ENCODE measurements around the gene TNFSF8. TPM values are rescaled to one million over a fixed set of nuclear protein-coding genes. Genes with fewer than 3 reads are reported as not detected.

The TNFSF8 gene
- total RNA-seq, 6 experiments from 2014 or later, result not detected

DNA sequence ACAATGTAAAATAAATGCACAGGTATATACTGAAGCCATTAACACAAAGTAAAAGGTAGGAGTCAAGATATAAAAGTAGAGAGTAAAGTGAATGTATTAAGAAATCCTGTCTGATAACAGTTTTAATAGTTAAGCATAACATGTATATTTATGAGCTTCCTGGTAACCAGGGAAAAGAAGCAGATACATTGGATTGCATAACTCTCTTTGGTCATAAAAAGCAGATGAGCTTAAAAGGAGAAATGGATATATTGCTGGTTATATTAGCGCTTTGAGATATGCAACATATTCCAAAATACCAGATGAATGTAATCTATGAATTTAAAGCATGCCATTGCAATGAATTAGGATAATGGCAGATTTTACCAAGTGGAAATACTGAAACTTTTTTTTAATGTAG is 6.2 kb upstream of the TNFSF8 start:
- no peak for DNase-seq
- H3K27me3 Mint-ChIP-seq (ENCODE audit: insufficient read depth), result peaks cover 30% of the 10 kb centered on the region
- no peaks in the 10 kb centered on the region for H3K4me1 Mint-ChIP-seq (ENCODE audit: low read depth)
- H3K9me3 Mint-ChIP-seq, result no peaks in the 10 kb centered on the region
- no peak overlapping the region for H3K27ac Mint-ChIP-seq
- TF ChIP-seq CTCF (IDR thresholded peaks at IDR 0.05), result no peak
- H3K4me3 Mint-ChIP-seq, result no peak overlapping the region
- no peaks in the 10 kb centered on the region for H3K36me3 Mint-ChIP-seq (ENCODE audit: low read depth)

DNA sequence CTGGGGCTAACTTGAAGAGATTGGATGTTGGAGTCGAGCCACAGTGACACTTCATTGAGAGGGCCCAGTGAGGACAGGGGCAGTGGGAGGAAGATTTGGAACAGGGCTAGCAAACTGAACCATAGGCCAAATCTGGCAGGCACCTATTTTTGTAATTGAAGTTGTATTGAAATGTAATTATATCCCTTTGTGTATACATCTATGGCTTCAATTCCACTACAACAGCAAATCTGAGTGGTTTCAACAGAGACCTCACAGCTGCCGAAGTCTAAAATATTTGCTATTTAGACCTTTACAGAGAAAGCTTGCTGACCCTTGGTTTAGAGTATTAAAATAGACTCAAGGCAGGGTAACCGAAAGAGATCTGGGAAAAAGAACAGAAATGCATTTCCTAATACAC is 4.7 kb upstream of the TNFSF8 start:
- DNase-seq, result no peak
- Mint-ChIP-seq H3K4me1 (ENCODE audit: low read depth) (no peaks in the 10 kb centered on the region), H3K27me3 (ENCODE audit: insufficient read depth) (peaks cover 33% of the 10 kb centered on the region), H3K9me3 (no peaks in the 10 kb centered on the region), H3K4me3 (no peak overlapping the region), H3K27ac (no peak overlapping the region), H3K36me3 (ENCODE audit: low read depth) (no peaks in the 10 kb centered on the region)
- TF ChIP-seq CTCF (IDR thresholded peaks at IDR 0.05), result no peak

GRCh38 chr9:114932502-114932901 is 2.1 kb upstream of the TNFSF8 start:
- no peak overlapping the region for H3K27ac Mint-ChIP-seq
- H3K4me3 Mint-ChIP-seq, result no peak overlapping the region
- TF ChIP-seq CTCF (IDR thresholded peaks at IDR 0.05), result no peak
- H3K36me3 Mint-ChIP-seq (ENCODE audit: low read depth), result no peaks in the 10 kb centered on the region
- DNase-seq, result no peak
- no peaks in the 10 kb centered on the region for H3K4me1 Mint-ChIP-seq (ENCODE audit: low read depth)
- no peaks in the 10 kb centered on the region for H3K9me3 Mint-ChIP-seq
- peaks cover 38% of the 10 kb centered on the region for H3K27me3 Mint-ChIP-seq (ENCODE audit: insufficient read depth)

- H3K4me1 Mint-ChIP-seq (ENCODE audit: low read depth), result no peaks in the 10 kb centered on the region
- DNase-seq, result no peak
- H3K27me3 Mint-ChIP-seq (ENCODE audit: insufficient read depth), result peaks cover 39% of the 10 kb centered on the region
- no peaks in the 10 kb centered on the region for H3K9me3 Mint-ChIP-seq
- H3K4me3 Mint-ChIP-seq, result no peak overlapping the region
- H3K27ac Mint-ChIP-seq, result no peak overlapping the region
- no peaks in the 10 kb centered on the region for H3K36me3 Mint-ChIP-seq (ENCODE audit: low read depth)
- TF ChIP-seq CTCF (IDR thresholded peaks at IDR 0.05), result no peak
Measured at GRCh38 chr9:114931407-114931806, 1.0 kb upstream of the TNFSF8 start.

GRCh38 chr9:114929201-114929600 is 1.2 kb downstream of the TNFSF8 start:
- Mint-ChIP-seq H3K36me3 (ENCODE audit: low read depth) (no peaks in the 10 kb centered on the region), H3K4me3 (no peak overlapping the region), H3K27me3 (ENCODE audit: insufficient read depth) (peaks cover 47% of the 10 kb centered on the region), H3K4me1 (ENCODE audit: low read depth) (no peaks in the 10 kb centered on the region), H3K9me3 (no peaks in the 10 kb centered on the region), H3K27ac (no peak overlapping the region)
- DNase-seq, result no peak
- TF ChIP-seq CTCF (IDR thresholded peaks at IDR 0.05), result no peak

GRCh38 chr9:114928671-114929070 is 1.7 kb downstream of the TNFSF8 start:
- H3K36me3 Mint-ChIP-seq (ENCODE audit: low read depth), result no peaks in the 10 kb centered on the region
- no peak for DNase-seq
- H3K9me3 Mint-ChIP-seq, result no peaks in the 10 kb centered on the region
- H3K27me3 Mint-ChIP-seq (ENCODE audit: insufficient read depth), result peaks cover 44% of the 10 kb centered on the region
- H3K4me1 Mint-ChIP-seq (ENCODE audit: low read depth), result no peaks in the 10 kb centered on the region
- no peak overlapping the region for H3K4me3 Mint-ChIP-seq
- H3K27ac Mint-ChIP-seq, result no peak overlapping the region
- no peak for TF ChIP-seq CTCF (IDR thresholded peaks at IDR 0.05)

All from HFFc6 (cell line).